ENCODE results near the gene SLMAP. TPM values are rescaled to one million over a fixed set of nuclear protein-coding genes. Genes with fewer than 3 reads are reported as not detected.

The SLMAP gene
- total RNA-seq, 5 donors from 2014 or later (not counting 1 experiment from before 2014, with no cell fraction given): 57.4 to 78.8 (median 72.3) TPM

DNA sequence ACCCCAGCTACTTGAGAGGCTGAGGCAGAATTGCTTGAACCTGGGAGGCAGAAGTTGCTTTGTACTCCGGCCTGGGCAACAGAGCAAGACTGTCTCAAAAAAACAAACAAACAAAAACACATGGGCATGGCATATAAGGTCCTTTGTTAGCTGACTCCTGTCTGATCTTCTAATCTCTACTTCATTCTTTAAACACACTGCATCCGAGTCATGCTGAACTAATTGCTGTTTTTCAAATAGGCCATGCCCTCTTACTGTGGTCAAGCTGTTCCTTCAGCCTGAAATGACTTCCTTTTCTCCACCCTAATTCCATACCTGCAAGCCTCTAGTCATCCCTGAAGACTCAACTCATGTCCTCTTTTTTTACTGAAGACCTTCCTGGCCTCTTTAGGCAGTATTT lies 22.3 kb upstream of the SLMAP start:
- DNase-seq: no peak
- Histone ChIP-seq H3K9me3 (no peaks in the 10 kb centered on the region), H3K27me3 (replicated peaks in 1 of 2; ENCODE audit: control insufficient read depth in 2 of 2, extremely low read depth in 1 of 2, insufficient read depth in 2 of 2, low read length in 1 of 2) (no peaks in the 10 kb centered on the region), H3K36me3 (ENCODE audit: control insufficient read depth in 2 of 2, extremely low read depth in 1 of 2, insufficient read depth in 1 of 2, low read length in 1 of 2) (no peaks in the 10 kb centered on the region), H3K4me1 (ENCODE audit: control insufficient read depth in 1 of 2, extremely low read depth in 1 of 2, insufficient read depth in 2 of 2, low read length in 2 of 2) (no peaks in the 10 kb centered on the region), H3K27ac (ENCODE audit: low read length) (no peak overlapping the region), H3K4me3 (ENCODE audit: control insufficient read depth in 1 of 2, extremely low read depth in 1 of 2, low read length in 1 of 2) (no peak overlapping the region)
- Mint-ChIP-seq H3K4me3 (no peak overlapping the region), H3K27me3 (no peaks in the 10 kb centered on the region), H3K9me3 (no peaks in the 10 kb centered on the region), H3K27ac (no peak overlapping the region), H3K36me3 (no peaks in the 10 kb centered on the region), H3K4me1 (no peaks in the 10 kb centered on the region)
- no peak for ATAC-seq (replicated peaks in 1 of 4)
- WGBS (ENCODE audit: insufficient coverage): 86% methylated on average over 2 of the region's 2 CpGs
- CTCF ChIA-PET: interaction anchor here in 1 of 2 donors (0.6 kb wide), 1 partner anchor 43 kb away, joined by 3 read pairs; no protein-coding TSS in a partner anchor
- POLR2A ChIA-PET: no interaction called here

DNA sequence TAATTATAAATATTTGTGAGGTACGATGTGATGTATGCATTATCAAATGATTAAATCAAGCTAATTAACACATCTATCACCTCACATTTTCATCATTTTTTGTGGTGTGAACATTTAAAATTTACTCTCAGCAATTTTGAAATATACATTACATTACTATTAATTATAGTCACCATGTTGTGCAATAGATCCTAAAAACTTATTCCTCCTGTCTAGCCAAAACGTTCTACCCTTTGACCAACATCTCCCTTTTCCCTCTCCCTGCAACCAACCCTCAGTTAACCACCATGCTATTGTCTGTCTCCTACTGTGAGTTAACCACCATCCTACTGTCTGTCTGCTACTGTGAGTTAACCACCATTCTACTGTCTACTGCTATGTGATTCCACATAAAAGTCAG lies 20.7 kb upstream of the SLMAP start:
- no peaks in the 10 kb centered on the region for H3K4me1 ChIP-seq (ENCODE audit: control insufficient read depth in 1 of 2, extremely low read depth in 1 of 2, insufficient read depth in 2 of 2, low read length in 2 of 2)
- DNase-seq (no peak), ATAC-seq (replicated peaks in 1 of 4) (no peak)
- no peaks in the 10 kb centered on the region for H3K27me3 Mint-ChIP-seq
- ChIA-PET CTCF (no interaction called here), POLR2A (no interaction called here)
- no peak overlapping the region for H3K4me3 ChIP-seq (ENCODE audit: control insufficient read depth in 1 of 2, extremely low read depth in 1 of 2, low read length in 1 of 2)
- H3K9me3 Mint-ChIP-seq: no peaks in the 10 kb centered on the region
- no peaks in the 10 kb centered on the region for H3K36me3 ChIP-seq (ENCODE audit: control insufficient read depth in 2 of 2, extremely low read depth in 1 of 2, insufficient read depth in 1 of 2, low read length in 1 of 2)
- H3K27ac Mint-ChIP-seq: no peak overlapping the region
- WGBS (ENCODE audit: insufficient coverage): 40% methylated on average over 1 of the region's 2 CpGs
- H3K36me3 Mint-ChIP-seq: no peaks in the 10 kb centered on the region
- H3K4me3 Mint-ChIP-seq: no peak overlapping the region
- H3K27me3 ChIP-seq (replicated peaks in 1 of 2; ENCODE audit: control insufficient read depth in 2 of 2, extremely low read depth in 1 of 2, insufficient read depth in 2 of 2, low read length in 1 of 2): peaks cover 0 to under 1% of the 10 kb centered on the region in 2 experiments
- no peaks in the 10 kb centered on the region for H3K4me1 Mint-ChIP-seq
- no peak overlapping the region for H3K27ac ChIP-seq (ENCODE audit: low read length)
- H3K9me3 ChIP-seq: no peaks in the 10 kb centered on the region

DNA sequence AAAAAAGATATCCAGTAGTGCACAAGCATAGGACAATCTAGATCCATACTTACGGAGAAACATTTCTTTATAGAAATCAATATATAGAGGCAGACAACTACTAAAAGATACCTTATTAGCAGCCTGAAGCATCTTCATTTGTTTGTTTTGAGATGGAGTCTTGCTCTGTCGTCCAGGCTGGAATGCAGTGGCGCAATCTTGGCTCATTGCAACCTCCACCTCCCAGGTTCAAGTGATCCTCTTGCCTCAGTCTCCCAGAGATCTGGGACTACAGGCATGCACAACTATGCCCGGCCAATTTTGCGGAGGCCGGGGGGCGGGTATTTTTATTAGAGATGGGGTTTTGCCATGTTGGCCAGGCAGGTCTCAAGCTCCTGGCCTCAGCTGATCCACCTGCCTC lies 18.3 kb upstream of the SLMAP start:
- CTCF ChIA-PET: no interaction called here
- Histone ChIP-seq H3K36me3 (ENCODE audit: control insufficient read depth in 2 of 2, extremely low read depth in 1 of 2, insufficient read depth in 1 of 2, low read length in 1 of 2) (no peaks in the 10 kb centered on the region), H3K9me3 (no peaks in the 10 kb centered on the region), H3K4me3 (ENCODE audit: control insufficient read depth in 1 of 2, extremely low read depth in 1 of 2, low read length in 1 of 2) (no peak overlapping the region), H3K4me1 (ENCODE audit: control insufficient read depth in 1 of 2, extremely low read depth in 1 of 2, insufficient read depth in 2 of 2, low read length in 2 of 2) (no peaks in the 10 kb centered on the region), H3K27me3 (replicated peaks in 1 of 2; ENCODE audit: control insufficient read depth in 2 of 2, extremely low read depth in 1 of 2, insufficient read depth in 2 of 2, low read length in 1 of 2) (peaks cover 0 to 3% of the 10 kb centered on the region in 2 experiments), H3K27ac (ENCODE audit: low read length) (no peak overlapping the region)
- Mint-ChIP-seq H3K27ac (no peak overlapping the region), H3K27me3 (no peaks in the 10 kb centered on the region), H3K36me3 (no peaks in the 10 kb centered on the region), H3K9me3 (no peaks in the 10 kb centered on the region), H3K4me1 (no peaks in the 10 kb centered on the region), H3K4me3 (no peak overlapping the region)
- POLR2A ChIA-PET: no interaction called here
- ATAC-seq (replicated peaks in 1 of 4) (no peak), DNase-seq (no peak)
- 90% methylated on average over 3 of the region's 7 CpGs for WGBS (ENCODE audit: insufficient coverage)

DNA sequence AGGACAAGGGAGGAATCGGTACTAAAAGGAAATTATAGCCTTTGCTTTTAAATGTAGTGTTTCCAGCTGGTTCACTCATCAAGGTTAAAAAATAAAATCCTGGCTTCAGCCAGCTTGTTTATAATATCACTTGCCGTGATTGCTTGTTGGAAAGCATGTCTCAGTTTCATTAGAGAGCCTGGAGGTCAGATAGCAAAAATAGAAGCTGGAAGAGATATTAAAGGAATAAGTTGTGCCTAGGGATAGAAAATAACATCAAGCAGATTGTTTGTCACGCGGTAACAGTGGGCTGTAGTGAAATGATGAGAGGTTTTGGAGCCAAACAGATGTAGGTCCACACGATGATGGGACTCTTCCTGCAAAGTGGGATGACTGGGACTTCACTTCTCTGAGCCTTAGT lies 17.7 kb upstream of the SLMAP start:
- Histone ChIP-seq H3K4me3 (ENCODE audit: control insufficient read depth in 1 of 2, extremely low read depth in 1 of 2, low read length in 1 of 2) (no peak overlapping the region), H3K9me3 (no peaks in the 10 kb centered on the region), H3K27ac (ENCODE audit: low read length) (no peak overlapping the region), H3K27me3 (replicated peaks in 1 of 2; ENCODE audit: control insufficient read depth in 2 of 2, extremely low read depth in 1 of 2, insufficient read depth in 2 of 2, low read length in 1 of 2) (peaks cover 0 to 3% of the 10 kb centered on the region in 2 experiments), H3K4me1 (ENCODE audit: control insufficient read depth in 1 of 2, extremely low read depth in 1 of 2, insufficient read depth in 2 of 2, low read length in 2 of 2) (no peaks in the 10 kb centered on the region), H3K36me3 (ENCODE audit: control insufficient read depth in 2 of 2, extremely low read depth in 1 of 2, insufficient read depth in 1 of 2, low read length in 1 of 2) (no peaks in the 10 kb centered on the region)
- no peak for DNase-seq
- H3K27ac Mint-ChIP-seq: no peak overlapping the region
- H3K4me3 Mint-ChIP-seq: no peak overlapping the region
- ATAC-seq (replicated peaks in 1 of 4): no peak
- H3K9me3 Mint-ChIP-seq: no peaks in the 10 kb centered on the region
- H3K36me3 Mint-ChIP-seq: no peaks in the 10 kb centered on the region
- WGBS (ENCODE audit: insufficient coverage): 90% methylated on average over 4 of the region's 5 CpGs
- POLR2A ChIA-PET: no interaction called here
- no peaks in the 10 kb centered on the region for H3K27me3 Mint-ChIP-seq
- CTCF ChIA-PET: no interaction called here
- no peaks in the 10 kb centered on the region for H3K4me1 Mint-ChIP-seq

DNA sequence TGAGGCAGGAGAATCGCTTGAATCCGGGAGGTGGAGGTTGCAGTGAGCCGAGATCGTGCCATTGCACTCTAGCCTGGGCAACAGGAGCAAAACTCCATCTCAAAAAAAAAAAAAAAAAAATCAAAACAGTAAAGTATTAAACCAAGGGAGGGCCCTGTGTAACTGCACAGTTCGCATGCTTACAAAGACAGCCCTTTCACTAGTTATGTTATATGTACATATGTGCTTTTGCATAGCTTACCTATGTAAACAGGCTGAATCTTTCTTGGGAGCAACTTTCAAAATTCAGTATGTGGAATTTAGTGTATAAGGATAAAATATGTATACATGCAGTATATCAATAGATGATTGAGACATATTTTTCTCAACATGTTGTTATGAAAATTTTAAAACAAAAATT lies 16.1 kb upstream of the SLMAP start:
- peaks cover 0 to 3% of the 10 kb centered on the region in 2 experiments for H3K27me3 ChIP-seq (replicated peaks in 1 of 2; ENCODE audit: control insufficient read depth in 2 of 2, extremely low read depth in 1 of 2, insufficient read depth in 2 of 2, low read length in 1 of 2)
- no peak overlapping the region for H3K27ac Mint-ChIP-seq
- no CpG with 5 or more reads among the region's 5 CpGs for WGBS (ENCODE audit: insufficient coverage)
- DNase-seq (no peak), ATAC-seq (replicated peaks in 1 of 4) (no peak)
- H3K36me3 ChIP-seq (ENCODE audit: control insufficient read depth in 2 of 2, extremely low read depth in 1 of 2, insufficient read depth in 1 of 2, low read length in 1 of 2): no peaks in the 10 kb centered on the region
- ChIA-PET CTCF (no interaction called here), POLR2A (no interaction called here)
- H3K27me3 Mint-ChIP-seq: no peaks in the 10 kb centered on the region
- H3K4me3 ChIP-seq (ENCODE audit: control insufficient read depth in 1 of 2, extremely low read depth in 1 of 2, low read length in 1 of 2): no peak overlapping the region
- H3K36me3 Mint-ChIP-seq: no peaks in the 10 kb centered on the region
- H3K4me3 Mint-ChIP-seq: no peak overlapping the region
- no peaks in the 10 kb centered on the region for H3K9me3 ChIP-seq
- H3K4me1 ChIP-seq (ENCODE audit: control insufficient read depth in 1 of 2, extremely low read depth in 1 of 2, insufficient read depth in 2 of 2, low read length in 2 of 2): no peaks in the 10 kb centered on the region
- no peak overlapping the region for H3K27ac ChIP-seq (ENCODE audit: low read length)
- no peaks in the 10 kb centered on the region for H3K4me1 Mint-ChIP-seq
- H3K9me3 Mint-ChIP-seq: no peaks in the 10 kb centered on the region

DNA sequence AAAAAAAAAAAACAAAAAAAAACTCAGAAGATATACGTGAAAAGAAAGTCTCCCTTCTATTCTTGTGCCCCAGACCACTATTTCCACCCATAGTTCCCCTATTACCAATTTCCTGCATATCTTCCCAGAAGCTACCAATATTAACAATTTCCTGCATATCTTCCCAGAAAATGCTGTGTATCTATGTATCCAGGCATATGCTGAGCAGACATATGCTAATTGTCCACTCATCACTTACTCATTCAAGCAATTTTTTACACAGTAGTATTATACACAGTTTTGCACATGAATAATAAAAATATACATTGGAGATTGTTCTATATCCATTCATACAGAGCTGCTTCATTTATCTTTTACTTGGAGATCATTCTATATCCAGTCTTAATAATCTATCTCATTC lies 12.6 kb upstream of the SLMAP start:
- CTCF ChIA-PET: no interaction called here
- no peaks in the 10 kb centered on the region for H3K9me3 ChIP-seq
- peaks cover 0 to 3% of the 10 kb centered on the region in 2 experiments for H3K27me3 ChIP-seq (replicated peaks in 1 of 2; ENCODE audit: control insufficient read depth in 2 of 2, extremely low read depth in 1 of 2, insufficient read depth in 2 of 2, low read length in 1 of 2)
- WGBS (ENCODE audit: insufficient coverage): no CpG with 5 or more reads among the region's 1 CpG
- no peaks in the 10 kb centered on the region for H3K36me3 ChIP-seq (ENCODE audit: control insufficient read depth in 2 of 2, extremely low read depth in 1 of 2, insufficient read depth in 1 of 2, low read length in 1 of 2)
- Mint-ChIP-seq H3K27ac (no peak overlapping the region), H3K27me3 (no peaks in the 10 kb centered on the region), H3K4me1 (no peaks in the 10 kb centered on the region), H3K36me3 (no peaks in the 10 kb centered on the region), H3K4me3 (no peak overlapping the region), H3K9me3 (no peaks in the 10 kb centered on the region)
- H3K4me1 ChIP-seq (ENCODE audit: control insufficient read depth in 1 of 2, extremely low read depth in 1 of 2, insufficient read depth in 2 of 2, low read length in 2 of 2): no peaks in the 10 kb centered on the region
- ATAC-seq (replicated peaks in 1 of 4) (no peak), DNase-seq (no peak)
- POLR2A ChIA-PET: no interaction called here
- H3K4me3 ChIP-seq (ENCODE audit: control insufficient read depth in 1 of 2, extremely low read depth in 1 of 2, low read length in 1 of 2): no peak overlapping the region
- no peak overlapping the region for H3K27ac ChIP-seq (ENCODE audit: low read length)

DNA sequence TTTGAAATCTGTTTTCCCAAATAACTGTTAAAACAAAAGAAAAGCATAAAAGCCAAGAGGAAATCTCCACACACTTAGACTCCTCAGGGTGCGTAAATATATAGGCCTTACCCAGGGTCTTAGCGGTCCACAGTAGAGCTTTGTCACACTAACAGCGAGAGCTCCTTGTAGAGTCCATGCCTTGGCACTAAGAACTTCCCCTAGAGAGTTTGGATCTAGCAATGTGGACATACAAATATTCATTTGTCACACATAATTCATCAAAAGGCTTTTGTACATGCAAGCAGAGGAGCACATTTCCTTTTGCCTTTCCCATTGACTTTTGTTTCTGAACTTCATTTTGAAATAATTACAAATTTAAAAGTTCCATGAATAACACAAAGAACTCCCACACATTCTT lies 11.0 kb upstream of the SLMAP start:
- ATAC-seq (replicated peaks in 1 of 4): no peak
- Mint-ChIP-seq H3K4me1 (no peaks in the 10 kb centered on the region), H3K9me3 (no peaks in the 10 kb centered on the region), H3K4me3 (no peak overlapping the region), H3K36me3 (no peaks in the 10 kb centered on the region), H3K27me3 (no peaks in the 10 kb centered on the region), H3K27ac (no peak overlapping the region)
- ChIA-PET CTCF (interaction anchor here in 1 of 2 donors (0.6 to 0.7 kb wide), 3 partner anchors 9 to 175 kb away, joined by 4 to 7 read pairs (median 5); no protein-coding TSS in a partner anchor), POLR2A (interaction anchor here in 1 of 2 donors (0.6 kb wide), 1 partner anchor 517 kb away, joined by 8 read pairs; no protein-coding TSS in a partner anchor)
- Histone ChIP-seq H3K9me3 (no peaks in the 10 kb centered on the region), H3K4me1 (ENCODE audit: control insufficient read depth in 1 of 2, extremely low read depth in 1 of 2, insufficient read depth in 2 of 2, low read length in 2 of 2) (no peaks in the 10 kb centered on the region), H3K27ac (ENCODE audit: low read length) (no peak overlapping the region), H3K4me3 (ENCODE audit: control insufficient read depth in 1 of 2, extremely low read depth in 1 of 2, low read length in 1 of 2) (no peak overlapping the region), H3K27me3 (replicated peaks in 1 of 2; ENCODE audit: control insufficient read depth in 2 of 2, extremely low read depth in 1 of 2, insufficient read depth in 2 of 2, low read length in 1 of 2) (peaks cover 0 to 3% of the 10 kb centered on the region in 2 experiments), H3K36me3 (ENCODE audit: control insufficient read depth in 2 of 2, extremely low read depth in 1 of 2, insufficient read depth in 1 of 2, low read length in 1 of 2) (no peaks in the 10 kb centered on the region)
- WGBS (ENCODE audit: insufficient coverage): 100% methylated on average over 1 of the region's 3 CpGs
- no peak for DNase-seq

Data from T-cell (primary cell).